Measurements from ENCODE around the gene APOB.

DNA sequence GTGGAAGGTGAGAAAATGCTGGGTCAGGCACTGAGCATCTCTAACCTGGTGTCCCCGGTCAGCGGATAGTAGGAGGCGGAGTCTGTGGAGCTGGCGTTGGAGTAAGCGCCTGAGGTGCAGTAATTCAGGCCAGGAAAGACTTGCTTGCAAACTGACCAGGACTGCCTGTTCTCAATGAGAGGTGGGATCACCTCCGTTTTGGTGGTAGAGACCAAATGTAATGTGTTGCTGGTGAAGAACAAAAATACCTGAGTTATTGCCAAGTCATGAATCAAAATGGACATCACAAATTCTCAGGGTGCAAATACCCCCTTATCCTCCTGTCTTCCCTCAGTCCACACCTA is 24.2 kb downstream of the APOB start:
- TF ChIP-seq SIN3A (conservative IDR thresholded peaks at IDR 0.05 in 1 of 2, IDR thresholded peaks at IDR 0.05 in 1 of 2; ENCODE audit: low read depth in 1 of 2, low read length in 2 of 2) (no peak), EZH2 (IDR thresholded peaks at IDR 0.05; ENCODE audit: low read depth, low read length, severe bottlenecking) (no peak), BCL11A (IDR thresholded peaks at IDR 0.05; ENCODE audit: low read depth in 2 of 2, low read length in 2 of 2) (no peak)

Data from H1 (cell line).